ENCODE data around the gene CD200R1. TPM values are rescaled to one million over a fixed set of nuclear protein-coding genes. Genes with fewer than 3 reads are reported as not detected.
A peak's percentile ranks its signal among the peaks of the same experiment; 100 is the strongest.

The CD200R1 gene
- under 1 TPM; 0.50 to 0.79 (median 0.60) TPM for total RNA-seq
- polyA plus RNA-seq: under 1 TPM; 0.06 to 0.19 (median 0.09) TPM
- long read RNA-seq, donor 1: 0 reads
- long read RNA-seq, donor 2: 0 reads

GRCh38 chr3:112974894-112975293 is at the start of gene CD200R1:
Gene CD200R1, minus strand, starts transcription at chr3:112975103. Its CDS starts 246 bp downstream, at chr3:112974857.
- intact Hi-C loops (cut with DNase I): loop anchor here (5.0 to 10.0 kb wide), 2 partner anchors 240 to 393 kb away; no protein-coding TSS in a partner anchor
- 59 to 62% (median 59%) methylated on average over 5 of the region's 5 CpGs for WGBS, 3 donors
- DNase-seq: no peak
- Histone ChIP-seq H3K36me3 (ENCODE audit: insufficient read depth in 1 of 2, low read depth in 1 of 2) (no peaks in the 10 kb centered on the region), H3K4me1 (no peaks in the 10 kb centered on the region), H3K27ac (no peak within 1 kb of the TSS), H3K9me3 (no peaks in the 10 kb centered on the region), H3K27me3 (ENCODE audit: insufficient read depth in 3 of 3, low read length in 2 of 3) (peaks cover 0 to 6% (median 2%) of the 10 kb centered on the region in 3 donors), H3K4me3 (peak within 1 kb of the TSS; percentile 39)
- ATAC-seq: no peak
- no peak for TF ChIP-seq CTCF (IDR thresholded peaks at IDR 0.05)

- intact Hi-C loops (cut with DNase I): no loop called here
- TF ChIP-seq CTCF (IDR thresholded peaks at IDR 0.05): no peak
- H3K4me1 ChIP-seq: peaks cover 30% of the 10 kb centered on the region
- H3K36me3 ChIP-seq (ENCODE audit: insufficient read depth in 1 of 2, low read depth in 1 of 2): peaks cover 0 to 11% of the 10 kb centered on the region in 2 donors
- WGBS, 3 donors: 89 to 92% (median 89%) methylated on average over 2 of the region's 2 CpGs
- DNase-seq: no peak
- no peaks in the 10 kb centered on the region for H3K27me3 ChIP-seq (ENCODE audit: insufficient read depth in 3 of 3, low read length in 2 of 3)
- no peaks in the 10 kb centered on the region for H3K9me3 ChIP-seq
- no peak for ATAC-seq
- H3K27ac ChIP-seq: no peak overlapping the region
- H3K4me3 ChIP-seq: no peak overlapping the region
Measured at GRCh38 chr3:113021471-113021870, 46.6 kb upstream of the CD200R1 start.

GRCh38 chr3:113019182-113020137 is 44.6 kb upstream of the CD200R1 start:
- no peak for TF ChIP-seq CTCF (IDR thresholded peaks at IDR 0.05)
- Histone ChIP-seq H3K27me3 (ENCODE audit: insufficient read depth in 3 of 3, low read length in 2 of 3) (no peaks in the 10 kb centered on the region), H3K4me3 (peak overlapping the region; percentile 84), H3K36me3 (ENCODE audit: insufficient read depth in 1 of 2, low read depth in 1 of 2) (peaks cover 2 to 31% of the 10 kb centered on the region in 2 donors), H3K9me3 (no peaks in the 10 kb centered on the region), H3K4me1 (peaks cover 30% of the 10 kb centered on the region), H3K27ac (peak overlapping the region; percentile 95)
- intact Hi-C loops (cut with DNase I): no loop called here
- WGBS, 3 donors: 2 to 3% (median 3%) methylated on average over 60 to 63 of the region's 63 CpGs
- ATAC-seq: peak; percentile 98 to 99 (median 98)
- DNase-seq: peak; percentile 93 to 94

GRCh38 chr3:113018536-113019181 is 43.8 kb upstream of the CD200R1 start:
- TF ChIP-seq CTCF (IDR thresholded peaks at IDR 0.05): no peak
- H3K4me1 ChIP-seq: peaks cover 30% of the 10 kb centered on the region
- H3K9me3 ChIP-seq: no peaks in the 10 kb centered on the region
- H3K27me3 ChIP-seq (ENCODE audit: insufficient read depth in 3 of 3, low read length in 2 of 3): no peaks in the 10 kb centered on the region
- peaks cover 2 to 39% of the 10 kb centered on the region in 2 donors for H3K36me3 ChIP-seq (ENCODE audit: insufficient read depth in 1 of 2, low read depth in 1 of 2)
- H3K27ac ChIP-seq: peak overlapping the region; percentile 95
- ATAC-seq: peak in 3 of 4 donors; percentile 1 to 9 (median 3)
- H3K4me3 ChIP-seq: peak overlapping the region; percentile 84
- DNase-seq: no peak
- 3 to 4% (median 4%) methylated on average over 13 of the region's 13 CpGs for WGBS, 3 donors
- intact Hi-C loops (cut with DNase I): loop anchor here in 1 of 2 donors (1.0 kb wide), 1 partner anchor 25 kb away; no protein-coding TSS in a partner anchor

All from psoas muscle (tissue), 8 donors.